ENCODE results near the gene HJURP.

DNA sequence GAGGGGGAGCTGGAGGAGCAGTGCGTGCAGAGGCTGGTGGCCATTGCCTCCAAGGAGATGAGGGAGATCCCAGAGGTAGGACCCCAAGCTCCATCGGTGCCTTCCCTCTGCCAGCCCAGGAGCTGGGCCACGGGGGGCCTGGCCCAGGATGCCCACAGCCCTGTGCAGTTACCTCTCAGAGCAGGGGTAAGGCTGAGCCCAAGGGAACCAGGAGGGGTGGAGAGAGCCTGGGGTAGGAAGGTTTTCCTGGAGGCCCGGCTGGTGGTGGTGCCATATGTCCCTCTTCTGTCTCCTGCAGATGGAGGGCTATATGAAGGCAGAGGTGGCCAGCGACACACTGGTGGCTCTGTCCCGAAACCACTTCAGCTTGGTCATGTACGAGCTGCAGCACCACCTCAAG, 64.8 kb downstream of the HJURP start:
- TF ChIP-seq CTCF (conservative IDR thresholded peaks at IDR 0.05; ENCODE audit: low read length) (no peak), EZH2phosphoT487 (IDR thresholded peaks at IDR 0.05; ENCODE audit: borderline replicate concordance) (no peak)
